ENCODE data around the gene NID1. TPM values are rescaled to one million over a fixed set of nuclear protein-coding genes. Genes with fewer than 3 reads are reported as not detected.
"Not testable (repeated sequence)": the region's sequence is repeated elsewhere in the genome, so short reads cannot be mapped to it uniquely, and the experiment has no call there.

NID1 gene
- total RNA-seq, 2 donors from 2014 or later, result 95.1 to 112 TPM

- no peak overlapping the region for H3K4me3 ChIP-seq
- no peak for DNase-seq (ENCODE audit: low spot score)
- TF ChIP-seq CTCF (IDR thresholded peaks at IDR 0.05), result no peak
- no peaks in the 10 kb centered on the region for H3K36me3 ChIP-seq
- no peaks in the 10 kb centered on the region for H3K9me3 ChIP-seq
- H3K27ac ChIP-seq, result no peak overlapping the region
- no peaks in the 10 kb centered on the region for H3K27me3 ChIP-seq
- H3K4me1 ChIP-seq, result no peaks in the 10 kb centered on the region
Measured at GRCh38 chr1:236081546-236082227, 16.8 kb upstream of the NID1 start.

DNA sequence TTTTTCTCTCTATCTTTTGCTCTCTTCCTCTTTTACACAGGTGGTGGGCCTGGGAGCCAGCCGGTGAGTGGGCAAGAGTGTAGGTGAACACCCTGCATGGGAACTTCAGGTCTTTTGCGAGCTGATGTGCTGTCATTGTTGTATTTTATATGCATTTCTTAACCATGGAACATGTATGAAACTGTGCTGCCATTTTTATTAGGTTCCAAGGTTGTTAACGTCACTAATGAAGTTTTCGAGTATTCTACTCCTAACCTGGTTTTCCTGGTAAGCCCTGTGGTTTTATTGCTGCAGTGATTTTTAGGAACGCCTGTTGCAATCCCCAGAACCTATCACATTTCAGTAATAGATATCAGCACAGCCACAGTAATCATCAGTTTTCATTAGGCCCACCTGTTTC is 14.8 kb upstream of the NID1 start:
- no peak for TF ChIP-seq CTCF (IDR thresholded peaks at IDR 0.05)
- Histone ChIP-seq H3K4me3 (no peak overlapping the region), H3K27me3 (no peaks in the 10 kb centered on the region), H3K4me1 (no peaks in the 10 kb centered on the region), H3K9me3 (no peaks in the 10 kb centered on the region), H3K36me3 (no peaks in the 10 kb centered on the region), H3K27ac (no peak overlapping the region)
- DNase-seq (ENCODE audit: low spot score), result no peak

GRCh38 chr1:236078993-236079392 is 14.1 kb upstream of the NID1 start:
- Histone ChIP-seq H3K4me3 (no peak overlapping the region), H3K27ac (no peak overlapping the region), H3K27me3 (no peaks in the 10 kb centered on the region), H3K36me3 (no peaks in the 10 kb centered on the region), H3K9me3 (no peaks in the 10 kb centered on the region), H3K4me1 (no peaks in the 10 kb centered on the region)
- no peak for TF ChIP-seq CTCF (IDR thresholded peaks at IDR 0.05)
- no peak for DNase-seq (ENCODE audit: low spot score)

DNA sequence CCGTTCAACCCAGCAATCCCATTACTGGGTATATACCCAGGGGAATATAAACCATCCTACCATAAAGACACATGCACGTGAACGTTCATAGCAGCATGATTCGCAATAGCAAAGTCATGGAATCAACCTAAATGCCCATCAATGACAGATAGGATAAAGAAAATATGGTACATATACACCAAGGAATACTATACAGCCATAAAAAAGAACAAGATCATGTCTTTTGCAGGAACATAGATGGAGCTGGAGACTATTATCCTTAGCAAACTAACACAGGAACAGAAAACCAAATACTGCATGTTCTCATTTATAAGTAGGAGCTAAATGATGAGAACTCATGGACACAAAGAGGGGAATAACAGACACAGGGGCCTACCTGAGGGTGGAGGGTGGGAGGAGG is 13.2 kb upstream of the NID1 start:
- not testable (repeated sequence) for DNase-seq (ENCODE audit: low spot score); H3K27me3 ChIP-seq; H3K4me3 ChIP-seq; H3K36me3 ChIP-seq; H3K4me1 ChIP-seq; H3K27ac ChIP-seq; H3K9me3 ChIP-seq

DNA sequence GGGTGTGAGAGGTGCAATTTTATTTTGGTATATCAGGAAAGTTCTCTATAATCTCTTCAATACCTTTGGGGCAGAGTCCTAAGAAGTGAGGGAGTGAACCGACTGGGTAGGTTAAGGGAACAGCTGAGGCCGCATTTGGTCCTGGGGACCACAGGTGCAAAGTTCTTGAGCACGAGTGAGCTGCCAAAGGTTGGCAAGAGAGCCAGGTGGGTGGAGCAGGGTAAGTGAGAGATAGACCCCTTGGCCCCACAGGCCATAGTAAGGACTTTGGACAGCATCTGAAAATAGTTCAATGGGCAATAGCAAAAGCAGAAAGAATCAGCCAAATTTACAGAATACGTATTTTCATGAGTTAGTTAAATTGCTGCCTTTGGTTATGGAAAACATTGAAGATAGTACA is 11.0 kb upstream of the NID1 start:
- H3K27ac ChIP-seq, result no peak overlapping the region
- no peaks in the 10 kb centered on the region for H3K4me1 ChIP-seq
- H3K4me3 ChIP-seq, result no peak overlapping the region
- H3K36me3 ChIP-seq, result no peaks in the 10 kb centered on the region
- no peaks in the 10 kb centered on the region for H3K27me3 ChIP-seq
- TF ChIP-seq CTCF (IDR thresholded peaks at IDR 0.05), result no peak
- peaks cover 0 to 6% of the 10 kb centered on the region in 2 donors for H3K9me3 ChIP-seq
- DNase-seq (ENCODE audit: low spot score), result no peak

DNA sequence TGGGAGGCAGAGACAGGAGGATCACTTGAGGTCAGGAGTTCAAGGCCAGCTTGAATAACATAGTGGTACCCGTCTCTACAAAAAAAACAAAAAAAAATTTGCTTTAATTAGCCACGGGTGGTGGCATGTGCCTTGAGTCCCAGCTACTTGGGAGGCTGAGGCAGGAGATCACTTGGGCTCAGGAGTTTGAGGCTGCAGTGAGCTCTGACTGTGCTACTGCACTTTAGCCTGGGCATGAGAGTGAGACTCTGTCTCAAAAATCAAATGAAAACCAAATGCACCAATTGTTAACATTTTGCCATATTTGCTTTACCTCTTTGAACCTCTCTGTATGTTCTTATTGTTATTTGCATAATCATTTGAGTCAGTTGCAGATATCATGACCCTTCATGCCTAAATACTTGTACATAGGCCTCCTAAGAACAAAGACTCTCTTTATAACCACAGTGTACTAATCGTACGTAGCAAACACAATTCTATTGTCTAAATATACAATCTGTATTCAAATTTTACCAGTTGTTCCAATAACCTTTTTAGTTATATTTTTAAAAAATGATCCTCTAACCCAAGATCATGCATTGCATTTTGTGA is 8.5 kb upstream of the NID1 start:
- no peak for TF ChIP-seq CTCF (IDR thresholded peaks at IDR 0.05)
- Histone ChIP-seq H3K27me3 (no peaks in the 10 kb centered on the region), H3K4me1 (peaks cover 0 to 4% of the 10 kb centered on the region in 2 donors), H3K27ac (no peak overlapping the region), H3K36me3 (no peaks in the 10 kb centered on the region), H3K9me3 (peaks cover 0 to 18% of the 10 kb centered on the region in 2 donors), H3K4me3 (no peak overlapping the region)
- no peak for DNase-seq (ENCODE audit: low spot score)

Measured in right atrium auricular region (tissue), 2 donors.